H1 (cell line): ENCODE data around the gene CCDC13. TPM values are rescaled to one million over a fixed set of nuclear protein-coding genes. Genes with fewer than 3 reads are reported as not detected.
A peak's percentile ranks its signal among the peaks of the same experiment; 100 is the strongest.

Experiments
- ASH2L ChIP-seq: fragments of 200-600, 300-600 bp; sonication (generic); IDR thresholded peaks from one replicate; pipeline ENCODE4 v1.7.1; 2017; ENCODE audit warnings: low read length
- BRCA1 ChIP-seq: IDR thresholded peaks from 2 replicates; pipeline ENCODE4 v1.6.1; 2012; ENCODE audit warnings: low read depth, low read length, improper control_type of control experiment
- CBX5 ChIP-seq: fragments of 300-800, 300-1000 bp; sonication (generic); IDR thresholded peaks from 2 replicates; pipeline ENCODE4 v1.7.1; 2016; ENCODE audit warnings: antibody characterized with exemption, low read length, low read depth
- CEBPB ChIP-seq: IDR thresholded peaks from 2 replicates; pipeline ENCODE4 v1.6.1; 2012; ENCODE audit warnings: low read depth, low read length
- CTBP2 ChIP-seq: IDR thresholded peaks from 2 replicates; pipeline ENCODE4 v1.7.0; 2011; ENCODE audit warnings: borderline replicate concordance, mild to moderate bottlenecking, moderate library complexity, mixed read lengths, low read length; ENCODE audit not compliant: insufficient read depth, insufficient read length
- CTCF ChIP-seq, 3 experiments: IDR thresholded peaks; 1 replicate in 2 of 3; 2 replicates in 1 of 3; pipeline versions ENCODE4 v1.5.1 to v1.6.1; 2011; ENCODE audit warnings: low read length in 3 of 3, mild to moderate bottlenecking in 3 of 3, inconsistent platforms in 2 of 3, low read depth in 1 of 3, moderate library complexity in 1 of 3; ENCODE audit not compliant: insufficient read depth in 1 of 3; ENCODE audit errors: control extremely low read depth in 1 of 3
- GABPA ChIP-seq: IDR thresholded peaks from 2 replicates; pipeline ENCODE4 v1.6.1; 2011; ENCODE audit warnings: mild to moderate bottlenecking, low read length, moderate library complexity, borderline replicate concordance; ENCODE audit not compliant: insufficient read depth
- GTF2F1 ChIP-seq: IDR thresholded peaks from 2 replicates; pipeline ENCODE4 v1.6.1; 2012; ENCODE audit warnings: low read depth, low read length, improper control_type of control experiment, borderline replicate concordance
- HDAC2 ChIP-seq, 2 experiments: fragments of 300-600 bp in 1 of 2; sonication (generic) in 1 of 2; IDR thresholded peaks; 2 replicates each; pipeline ENCODE4 v1.6.1; 2011 to 2012; ENCODE audit warnings: low read depth in 2 of 2, low read length in 2 of 2, mild to moderate bottlenecking in 2 of 2, moderate library complexity in 2 of 2, borderline replicate concordance in 1 of 2, inconsistent platforms in 1 of 2
- KDM5A ChIP-seq: fragments of 200-600 bp; IDR thresholded peaks from 2 replicates; pipeline ENCODE4 v1.7.1; 2012; ENCODE audit warnings: mild to moderate bottlenecking, low read length, inconsistent platforms, mixed read lengths
- MAX ChIP-seq: IDR thresholded peaks from 2 replicates; pipeline ENCODE4 v1.6.1; 2012; ENCODE audit warnings: inconsistent platforms
- NANOG ChIP-seq: IDR thresholded peaks from 2 replicates; pipeline ENCODE4 v1.6.1; 2011; ENCODE audit warnings: low read length, low read depth, mild to moderate bottlenecking, inconsistent platforms; ENCODE audit not compliant: insufficient read depth, poor library complexity, severe bottlenecking
- PHF8 ChIP-seq: fragments of 200-600 bp; sonication (generic); conservative IDR thresholded peaks from 2 replicates; pipeline ENCODE4 v1.7.1; 2012; ENCODE audit warnings: low read depth, mild to moderate bottlenecking, inconsistent platforms, low read length, moderate library complexity
- POU5F1 ChIP-seq: IDR thresholded peaks from 2 replicates; pipeline ENCODE4 v1.6.1; 2011; ENCODE audit warnings: low read depth, mild to moderate bottlenecking, low read length, moderate library complexity
- RBBP5 ChIP-seq: IDR thresholded peaks from 2 replicates; pipeline ENCODE4 v1.7.1; 2012; ENCODE audit warnings: low read depth, mild to moderate bottlenecking, inconsistent platforms, low read length, moderate library complexity, borderline replicate concordance
- SAP30 ChIP-seq: fragments of 300-600 bp; sonication (generic); IDR thresholded peaks from 2 replicates; pipeline ENCODE4 v1.7.1; 2012; ENCODE audit warnings: low read length, moderate library complexity, mild to moderate bottlenecking, inconsistent platforms; ENCODE audit not compliant: insufficient read depth, insufficient replicate concordance
- SIRT6 ChIP-seq: IDR thresholded peaks from one replicate; pipeline ENCODE4 v1.7.1; 2012; ENCODE audit warnings: low read length, inconsistent platforms
- SIX5 ChIP-seq: IDR thresholded peaks from 2 replicates; pipeline ENCODE4 v1.6.1; 2011; ENCODE audit warnings: mild to moderate bottlenecking, low read depth, low read length
- SRF ChIP-seq: IDR thresholded peaks from 2 replicates; pipeline ENCODE4 v1.6.1; 2011; ENCODE audit warnings: mild to moderate bottlenecking, low read depth, low read length, moderate library complexity
- TAF1 ChIP-seq: IDR thresholded peaks from 2 replicates; pipeline ENCODE4 v1.6.1; 2011; ENCODE audit warnings: mild to moderate bottlenecking, low read depth, low read length
- ZNF274 ChIP-seq: IDR thresholded peaks from 2 replicates; pipeline ENCODE4 v1.7.0; 2012; ENCODE audit warnings: low read length, borderline replicate concordance; ENCODE audit errors: extremely low read depth
- polyA plus RNA-seq, 7 experiments: library from polyadenylated mRNA; depleted of rRNA in 3 of 7; stranded (reverse) in 5 of 7; unstranded in 2 of 7; fragments of >200 nt in 5 of 7; fragments of 200-250 nt in 2 of 7; gene quantifications; 1 replicate in 5 of 7; 2 replicates in 1 of 7; 4 replicates in 1 of 7; pipeline versions ENCODE4 v1.2.1 to v1.2.3, GENCODE V29; 2011 to 2013; ENCODE audit warnings: missing spikeins in 2 of 7, mixed read lengths in 2 of 7
- total RNA-seq: library from RNA; stranded (reverse); fragmentation: NEBNext Ultra II Directional; extraction: Animal tissue kit (Norgen Biotek cat#: 25700); gene quantifications from 2 replicates; pipeline ENCODE4 v1.2.1, GENCODE V29; 2021

Gene CCDC13
- total and polyA plus RNA-seq, 2 of the 8 experiments (the other 6 are each of a cell fraction or from before 2014, with no cell fraction given): 0.06 TPM; not detected in 1

- TF ChIP-seq RBBP5 (no peak), CBX5 (no peak), CEBPB (no peak), NANOG (no peak), KDM5A (no peak; the same call in 1 of the 2 replicates), CTCF (IDR thresholded peaks at IDR 0.05; ENCODE audit: control extremely low read depth in 1 of 3, insufficient read depth in 1 of 3, low read depth in 1 of 3, low read length in 3 of 3) (no peak), CTBP2 (no peak), PHF8 (peak; percentile 59), SIRT6 (no peak), ASH2L (no peak), MAX (peak; percentile 54; the same call in 1 of the 2 replicates), HDAC2 (IDR thresholded peaks at IDR 0.05; ENCODE audit: borderline replicate concordance in 1 of 2, low read depth in 2 of 2, low read length in 2 of 2) (no peak), SIX5 (no peak), ZNF274 (no peak), POU5F1 (no peak), SRF (no peak), GABPA (no peak), BRCA1 (no peak), SAP30 (no peak), GTF2F1 (peak; percentile 60), TAF1 (peak; percentile 82)
Observed at GRCh38 chr3:42804106-42804830, 31.2 kb upstream of the CCDC13 start, which contains the start of gene HIGD1A (continued).
